ENCODE results near the gene PSORS1C1. TPM values are rescaled to one million over a fixed set of nuclear protein-coding genes. Genes with fewer than 3 reads are reported as not detected.
"Not testable (repeated sequence)": the region's sequence is repeated elsewhere in the genome, so short reads cannot be mapped to it uniquely, and the experiment has no call there.

The PSORS1C1 gene
- total and polyA plus RNA-seq, 10 donors = 0.11 to 3.4 (median 0.76) TPM; not detected in 3

DNA sequence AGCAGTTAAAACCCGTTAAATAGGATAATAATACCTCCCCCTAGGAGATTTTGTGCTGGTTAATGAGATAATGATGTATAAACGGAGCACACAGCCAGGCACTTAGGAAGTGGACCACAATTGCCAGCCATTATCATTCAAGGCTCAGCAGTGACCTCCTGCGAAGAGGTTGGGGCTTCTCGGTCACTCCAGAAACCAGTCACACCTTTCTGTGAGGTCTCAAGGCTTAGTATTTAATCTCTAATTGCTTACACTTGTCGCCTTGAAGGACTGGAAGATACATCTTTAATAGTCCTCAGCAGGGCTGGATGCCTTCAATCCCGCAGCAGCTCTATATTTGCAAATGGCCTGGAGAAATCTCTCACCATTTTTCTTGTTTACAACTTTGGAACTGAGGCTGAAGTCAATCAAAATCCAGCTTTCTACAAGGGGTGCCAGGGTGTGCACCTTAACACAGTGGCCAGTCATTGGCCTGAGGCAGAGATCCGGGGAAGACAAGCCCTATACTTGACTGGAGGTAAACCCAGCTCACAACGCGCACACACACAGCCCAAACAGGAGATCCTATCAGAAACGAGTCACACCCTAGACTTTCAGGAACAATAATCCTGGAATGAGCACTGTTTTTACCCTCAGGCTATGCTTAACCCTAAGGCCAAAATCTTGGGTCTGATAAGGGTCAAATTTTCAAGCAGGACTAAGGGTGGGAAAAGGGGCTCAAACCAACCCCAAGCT, 54.7 kb downstream of the PSORS1C1 start:
- Histone ChIP-seq H3K9me3 (no peaks in the 10 kb centered on the region), H3K27ac (no peak overlapping the region), H3K36me3 (no peaks in the 10 kb centered on the region), H3K27me3 (replicated peaks in 1 of 7) (no peaks in the 10 kb centered on the region), H3K4me3 (no peak overlapping the region), H3K4me1 (peaks cover 0 to 4% (median 0%) of the 10 kb centered on the region in 6 donors)
- TF ChIP-seq, protein P1, sequence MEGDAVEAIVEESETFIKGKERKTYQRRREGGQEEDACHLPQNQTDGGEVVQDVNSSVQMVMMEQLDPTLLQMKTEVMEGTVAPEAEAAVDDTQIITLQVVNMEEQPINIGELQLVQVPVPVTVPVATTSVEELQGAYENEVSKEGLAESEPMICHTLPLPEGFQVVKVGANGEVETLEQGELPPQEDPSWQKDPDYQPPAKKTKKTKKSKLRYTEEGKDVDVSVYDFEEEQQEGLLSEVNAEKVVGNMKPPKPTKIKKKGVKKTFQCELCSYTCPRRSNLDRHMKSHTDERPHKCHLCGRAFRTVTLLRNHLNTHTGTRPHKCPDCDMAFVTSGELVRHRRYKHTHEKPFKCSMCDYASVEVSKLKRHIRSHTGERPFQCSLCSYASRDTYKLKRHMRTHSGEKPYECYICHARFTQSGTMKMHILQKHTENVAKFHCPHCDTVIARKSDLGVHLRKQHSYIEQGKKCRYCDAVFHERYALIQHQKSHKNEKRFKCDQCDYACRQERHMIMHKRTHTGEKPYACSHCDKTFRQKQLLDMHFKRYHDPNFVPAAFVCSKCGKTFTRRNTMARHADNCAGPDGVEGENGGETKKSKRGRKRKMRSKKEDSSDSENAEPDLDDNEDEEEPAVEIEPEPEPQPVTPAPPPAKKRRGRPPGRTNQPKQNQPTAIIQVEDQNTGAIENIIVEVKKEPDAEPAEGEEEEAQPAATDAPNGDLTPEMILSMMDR (IDR thresholded peaks at IDR 0.05 in 8 of 11, conservative IDR thresholded peaks at IDR 0.05 in 3 of 11) = no peak
- no peak for TF ChIP-seq POLR2AphosphoS5 (IDR thresholded peaks at IDR 0.05)
- no peak for TF ChIP-seq POLR2A (IDR thresholded peaks at IDR 0.05)
- 76 to 92% (median 86%) methylated on average over 10 of the region's 10 CpGs for WGBS, 5 donors
- intact Hi-C loops (cut with DNase I; ENCODE audit: low total_unique reads) = no loop called here
- DNase-seq = no peak

DNA sequence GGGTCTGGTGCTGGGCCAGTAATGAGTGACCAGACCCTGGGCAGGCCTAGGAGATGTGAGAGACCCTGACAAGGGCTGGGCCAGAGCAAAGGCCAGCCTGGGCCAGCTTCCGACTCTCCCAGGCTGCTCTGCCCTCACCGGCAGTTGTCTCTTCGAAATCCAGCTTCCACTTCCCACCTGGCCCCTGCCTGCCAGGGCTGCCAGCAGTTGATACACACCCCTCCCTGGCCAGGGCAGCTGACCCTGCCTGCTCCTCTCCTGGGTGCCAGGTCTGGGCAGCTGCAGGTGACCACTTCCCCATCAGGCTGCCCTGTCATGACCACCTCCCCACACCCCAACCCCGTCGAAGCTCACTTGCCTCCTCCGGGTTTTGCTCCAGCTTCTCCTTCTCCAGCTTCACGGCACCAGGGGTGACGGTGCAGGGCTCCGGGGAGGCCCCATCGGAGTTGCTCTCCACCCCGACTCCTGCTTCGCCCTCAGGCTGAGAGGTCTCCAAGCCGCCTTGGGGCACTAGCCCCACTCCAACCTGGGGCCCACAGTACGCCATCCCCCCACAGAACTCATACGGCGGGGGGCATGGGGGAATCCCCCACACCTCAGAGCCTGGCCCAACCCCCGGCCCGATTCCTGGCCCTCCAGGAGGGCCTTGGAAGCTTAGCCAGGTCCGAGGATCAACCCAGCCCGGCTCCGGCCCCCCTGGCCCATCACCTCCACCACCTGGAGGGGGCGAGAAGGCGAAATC, 55.4 kb downstream of the PSORS1C1 start:
- H3K4me3 ChIP-seq; H3K9me3 ChIP-seq; H3K36me3 ChIP-seq; intact Hi-C loops (cut with DNase I; ENCODE audit: low total_unique reads); H3K4me1 ChIP-seq; H3K27ac ChIP-seq; DNase-seq; H3K27me3 ChIP-seq (replicated peaks in 1 of 7): not testable (repeated sequence)
- 73 to 83% (median 77%) methylated on average over 14 to 23 of the region's 23 CpGs for WGBS, 5 donors

DNA sequence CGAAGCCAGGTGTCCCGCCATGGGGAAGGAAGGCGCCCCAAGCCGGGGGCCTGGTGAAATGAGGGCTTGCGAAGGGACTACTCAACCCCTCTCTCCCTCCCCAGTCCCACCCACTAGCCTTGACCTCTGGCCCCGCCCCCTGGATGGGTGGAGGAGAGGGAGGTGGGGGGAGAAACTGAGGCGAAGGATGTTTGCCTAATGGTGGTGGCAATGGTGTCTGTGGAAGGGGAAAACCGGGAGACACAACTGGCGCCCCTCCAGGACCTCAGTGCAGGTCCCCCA, 55.9 kb downstream of the PSORS1C1 start, which contains the start of gene POU5F1:
Gene POU5F1 (minus strand): TSS at position 83 of the 282 bp plus-strand sequence. CDS start 62 bp downstream, at position 21.
- Histone ChIP-seq H3K9me3 (no peaks in the 10 kb centered on the region), H3K27me3 (replicated peaks in 1 of 7) (no peaks in the 10 kb centered on the region), H3K36me3 (peaks cover 0 to 5% (median 0%) of the 10 kb centered on the region in 6 donors), H3K4me1 (peaks cover 0 to under 1% (median 0%) of the 10 kb centered on the region in 6 donors), H3K27ac (no peak within 1 kb of the TSS), H3K4me3 (no peak within 1 kb of the TSS)
- intact Hi-C loops (cut with DNase I; ENCODE audit: low total_unique reads) = no loop called here
- no peak for TF ChIP-seq POLR2AphosphoS5 (IDR thresholded peaks at IDR 0.05)
- TF ChIP-seq, protein P1 (IDR thresholded peaks at IDR 0.05 in 8 of 11, conservative IDR thresholded peaks at IDR 0.05 in 3 of 11) = no peak
- no peak for TF ChIP-seq POLR2A (IDR thresholded peaks at IDR 0.05)
- DNase-seq = no peak
- 76 to 84% (median 83%) methylated on average over 5 to 9 of the region's 9 CpGs for WGBS, 5 donors

DNA sequence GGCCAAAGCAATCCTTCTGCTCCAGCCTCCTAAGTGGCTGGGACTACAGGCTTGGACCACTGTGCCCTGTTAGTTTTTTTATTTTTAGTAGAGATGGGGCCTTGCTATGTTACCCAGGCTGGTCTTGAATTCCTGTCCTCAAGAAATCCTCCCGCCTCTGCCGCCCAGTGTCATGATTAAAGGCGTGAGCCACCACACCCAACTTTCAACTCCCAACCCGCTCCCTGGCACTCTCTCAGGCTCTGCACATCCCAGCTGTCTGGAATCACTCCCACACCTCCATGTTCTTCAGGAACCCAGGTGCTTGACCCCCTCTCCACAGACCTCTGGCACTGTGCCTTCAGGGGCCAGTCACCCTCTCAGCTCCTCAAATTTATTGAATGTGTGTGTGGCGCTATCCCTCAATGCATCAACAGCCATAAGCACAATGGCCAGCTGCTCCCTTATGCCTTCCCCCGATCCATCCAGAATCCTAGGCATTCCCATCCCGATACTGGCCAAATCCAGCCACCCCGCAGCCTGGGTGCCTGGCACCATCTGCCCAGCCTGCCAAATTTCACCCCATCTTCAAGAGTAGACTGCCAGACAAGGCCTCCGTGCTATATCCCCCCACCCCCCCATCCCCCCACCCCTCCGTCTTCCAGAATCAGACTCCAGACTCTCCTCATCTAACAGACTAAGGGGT, 56.5 kb downstream of the PSORS1C1 start:
- H3K27ac ChIP-seq = no peak overlapping the region
- peaks cover 0 to 7% (median 0%) of the 10 kb centered on the region in 6 donors for H3K36me3 ChIP-seq
- no peaks in the 10 kb centered on the region for H3K27me3 ChIP-seq (replicated peaks in 1 of 7)
- no peak for DNase-seq
- TF ChIP-seq POLR2AphosphoS5 (IDR thresholded peaks at IDR 0.05) = no peak
- TF ChIP-seq, protein P1 (IDR thresholded peaks at IDR 0.05 in 8 of 11, conservative IDR thresholded peaks at IDR 0.05 in 3 of 11) = no peak
- TF ChIP-seq POLR2A (IDR thresholded peaks at IDR 0.05) = no peak
- no peak overlapping the region for H3K4me3 ChIP-seq
- 86 to 96% (median 92%) methylated on average over 10 of the region's 10 CpGs for WGBS, 5 donors
- intact Hi-C loops (cut with DNase I; ENCODE audit: low total_unique reads) = no loop called here
- no peaks in the 10 kb centered on the region for H3K9me3 ChIP-seq
- H3K4me1 ChIP-seq = no peaks in the 10 kb centered on the region

Data from spleen (tissue), 11 donors.